GM21367 (cell line): ENCODE measurements around the gene TMEM140.
"Not testable (repeated sequence)": the region's sequence is repeated elsewhere in the genome, so short reads cannot be mapped to it uniquely, and the experiment has no call there.

ENCODE experiments used
- ATAC-seq: cut with Tn5 transposase; IDR thresholded peaks from one replicate; pipeline ENCODE4 v1.9.1; 2021; ENCODE audit not compliant: unreplicated experiment

The TMEM140 gene

GRCh38 chr7:135171581-135172291, 23.9 kb downstream of the TMEM140 start:
- ATAC-seq, result not testable (repeated sequence)

GRCh38 chr7:135173916-135174315, 26.0 kb downstream of the TMEM140 start:
- ATAC-seq, result not testable (repeated sequence)

- ATAC-seq, result no peak
Observed at GRCh38 chr7:135174941-135175340, 27.1 kb downstream of the TMEM140 start.

GRCh38 chr7:135175931-135176330, 28.1 kb downstream of the TMEM140 start:
- no peak for ATAC-seq

- ATAC-seq, result no peak
Observed at GRCh38 chr7:135177028-135177696, 29.3 kb downstream of the TMEM140 start.

- no peak for ATAC-seq
Observed at GRCh38 chr7:135178364-135178763, 30.5 kb downstream of the TMEM140 start.

GRCh38 chr7:135179321-135179925, 31.6 kb downstream of the TMEM140 start:
- no peak for ATAC-seq

GRCh38 chr7:135180122-135180521, 32.2 kb downstream of the TMEM140 start:
- ATAC-seq, result no peak

- no peak for ATAC-seq
Observed at GRCh38 chr7:135181261-135181928, 33.5 kb downstream of the TMEM140 start.

GRCh38 chr7:135181929-135182678, 34.2 kb downstream of the TMEM140 start:
- no peak for ATAC-seq

- no peak for ATAC-seq
Observed at GRCh38 chr7:135183478-135183877, 35.6 kb downstream of the TMEM140 start.

- no peak for ATAC-seq
Observed at GRCh38 chr7:135184254-135184841, 36.5 kb downstream of the TMEM140 start.

GRCh38 chr7:135185471-135186260, 37.8 kb downstream of the TMEM140 start:
- no peak for ATAC-seq

GRCh38 chr7:135186261-135186540, 38.3 kb downstream of the TMEM140 start:
- no peak for ATAC-seq

- peak; percentile 54 for ATAC-seq
Observed at GRCh38 chr7:135186841-135187253, 39.0 kb downstream of the TMEM140 start.

- peak; percentile 36 for ATAC-seq
Observed at GRCh38 chr7:135188298-135188984, 40.6 kb downstream of the TMEM140 start.

GRCh38 chr7:135189221-135189662, 41.4 kb downstream of the TMEM140 start:
- ATAC-seq, result no peak

- no peak for ATAC-seq
Observed at GRCh38 chr7:135189961-135190360, 42.1 kb downstream of the TMEM140 start.

GRCh38 chr7:135190703-135191102, 42.8 kb downstream of the TMEM140 start:
- ATAC-seq, result no peak
